Transverse colon (tissue), 3 donors: ENCODE results near the gene C1orf167.

Experiments
- POLR2A ChIP-seq: fragments of 450-650 bp; IDR thresholded peaks from one replicate; pipeline ENCODE4 v1.6.1; 2016; ENCODE audit warnings: antibody characterized with exemption, mild to moderate bottlenecking, moderate library complexity
- TF ChIP-seq, protein P1 (sequence below), 5 experiments: fragments of 200-600 bp in 3 of 5; fragments of 450-650 bp in 2 of 5; sonication (generic) in 3 of 5; IDR thresholded peaks; 1 replicate in 2 of 5; 2 replicates in 3 of 5; pipeline ENCODE4 v1.5.1; 2016 to 2017; ENCODE audit warnings: antibody characterized with exemption in 5 of 5, inconsistent platforms in 3 of 5, mild to moderate bottlenecking in 2 of 5, moderate library complexity in 1 of 5

DNA sequence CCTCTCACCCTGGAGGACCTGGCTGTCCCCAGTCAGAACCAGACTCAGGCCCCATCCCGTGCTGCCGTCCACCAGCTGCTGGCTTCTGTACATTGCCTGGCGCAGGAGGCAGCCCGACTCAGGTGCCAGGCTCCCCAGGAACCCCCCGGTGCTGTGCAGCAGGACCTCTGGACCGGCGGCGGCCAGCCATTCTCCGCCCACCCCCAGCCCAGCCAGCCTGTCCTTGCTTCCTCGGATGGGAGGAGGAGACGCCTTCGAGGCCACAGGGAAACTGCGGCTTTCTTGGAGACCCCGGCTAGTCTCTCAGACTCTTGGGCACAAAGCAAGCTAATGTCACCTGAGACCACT is 4.4 kb downstream of the C1orf167 start:
- TF ChIP-seq, protein P1, sequence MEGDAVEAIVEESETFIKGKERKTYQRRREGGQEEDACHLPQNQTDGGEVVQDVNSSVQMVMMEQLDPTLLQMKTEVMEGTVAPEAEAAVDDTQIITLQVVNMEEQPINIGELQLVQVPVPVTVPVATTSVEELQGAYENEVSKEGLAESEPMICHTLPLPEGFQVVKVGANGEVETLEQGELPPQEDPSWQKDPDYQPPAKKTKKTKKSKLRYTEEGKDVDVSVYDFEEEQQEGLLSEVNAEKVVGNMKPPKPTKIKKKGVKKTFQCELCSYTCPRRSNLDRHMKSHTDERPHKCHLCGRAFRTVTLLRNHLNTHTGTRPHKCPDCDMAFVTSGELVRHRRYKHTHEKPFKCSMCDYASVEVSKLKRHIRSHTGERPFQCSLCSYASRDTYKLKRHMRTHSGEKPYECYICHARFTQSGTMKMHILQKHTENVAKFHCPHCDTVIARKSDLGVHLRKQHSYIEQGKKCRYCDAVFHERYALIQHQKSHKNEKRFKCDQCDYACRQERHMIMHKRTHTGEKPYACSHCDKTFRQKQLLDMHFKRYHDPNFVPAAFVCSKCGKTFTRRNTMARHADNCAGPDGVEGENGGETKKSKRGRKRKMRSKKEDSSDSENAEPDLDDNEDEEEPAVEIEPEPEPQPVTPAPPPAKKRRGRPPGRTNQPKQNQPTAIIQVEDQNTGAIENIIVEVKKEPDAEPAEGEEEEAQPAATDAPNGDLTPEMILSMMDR (IDR thresholded peaks at IDR 0.05): no peak
- no peak for TF ChIP-seq POLR2A
